GM12878 (cell line): ENCODE measurements around the gene OSBPL10. TPM values are rescaled to one million over a fixed set of nuclear protein-coding genes. Genes with fewer than 3 reads are reported as not detected.

Experiments used
- ATAC-seq: fragments of 200-7000 bp; cut with Tn5 transposase; 3 replicates; pipeline ENCODE4 v1.9.1; 2020; ENCODE audit warnings: mild to moderate bottlenecking, moderate library complexity
- BruUV-seq: library from RNA; stranded (reverse); fragments of 400-500 nt; replicated peaks from 2 replicates; lab custom pipeline; 2021; lab: Mats Ljungman, UMichigan
- CTCF ChIA-PET: fragments of 300-600 bp; sonication (Branson Sonifier 250); formaldehyde crosslinking; extraction: SDS; loops from one replicate; lab custom pipeline; 2021; ENCODE audit warnings: inconsistent platforms; lab: Yijun Ruan, JAX
- POLR2A ChIA-PET: fragments of 350-600 bp; formaldehyde crosslinking; extraction: SDS; loops from one replicate; lab custom pipeline; 2021; ENCODE audit warnings: inconsistent platforms; lab: Charles Lee
- RAD21 ChIA-PET: fragments of 300-600 bp; sonication (Branson Sonifier 250); formaldehyde crosslinking; loops from one replicate; lab custom pipeline; 2023; ENCODE audit warnings: antibody characterized with exemption; ENCODE audit not compliant: unreplicated experiment; lab: Charles Lee
- SMC1A ChIA-PET: fragments of 300-600 bp; sonication (Branson Sonifier 250); formaldehyde crosslinking; loops from one replicate; lab custom pipeline; 2023; ENCODE audit not compliant: unreplicated experiment, uncharacterized antibody; lab: Charles Lee
- DNase-seq: peaks from one replicate; pipeline ENCODE4 v3.0.0-alpha.2; 2011; ENCODE audit warnings: low read depth, low spot score
- FAIRE-seq: peaks from 3 replicates; lab custom pipeline; 2011; peaks lifted over from hg19 to GRCh38; lab: Jason Lieb, UNC
- H2AFZ ChIP-seq: 2 replicates; pipeline ENCODE4 v1.6.0; 2011; ENCODE audit warnings: low read depth, low read length, control low read depth; ENCODE audit not compliant: control insufficient read depth
- H3K27ac ChIP-seq: 2 replicates; pipeline ENCODE4 v1.5.1; 2011; ENCODE audit warnings: control low read depth; ENCODE audit not compliant: control insufficient read depth, insufficient read depth
- H3K27me3 ChIP-seq, 2 experiments: replicated peaks in 1 of 2; 2 replicates each; pipeline versions ENCODE4 v1.6.0 to v1.6.1; 2011; ENCODE audit warnings: low read length in 1 of 2; ENCODE audit not compliant: control insufficient read depth in 2 of 2, insufficient read depth in 2 of 2
- H3K36me3 ChIP-seq, 2 experiments: 2 replicates each; pipeline ENCODE4 v1.5.1; 2011; ENCODE audit warnings: low read length in 1 of 2; ENCODE audit not compliant: control insufficient read depth in 2 of 2, insufficient read depth in 2 of 2
- H3K4me1 ChIP-seq: 2 replicates; pipeline ENCODE4 v1.6.1; 2011; ENCODE audit warnings: mild to moderate bottlenecking, low read length, moderate library complexity, mixed read lengths; ENCODE audit not compliant: control insufficient read depth, insufficient read depth
- H3K4me2 ChIP-seq: 2 replicates; pipeline ENCODE4 v1.6.0; 2011; ENCODE audit warnings: control low read depth; ENCODE audit not compliant: control insufficient read depth, insufficient read depth
- H3K4me3 ChIP-seq: fragments of 200-600 bp; sonication (generic); 2 replicates; pipeline ENCODE4 v1.5.1; 2016
- H3K79me2 ChIP-seq: 2 replicates; pipeline ENCODE4 v1.6.0; 2011; ENCODE audit warnings: low read length; ENCODE audit not compliant: control insufficient read depth, insufficient read depth
- H3K9ac ChIP-seq: 2 replicates; pipeline ENCODE4 v1.8.0; 2011; ENCODE audit warnings: low read length, control low read depth, mixed read lengths; ENCODE audit not compliant: control insufficient read depth, insufficient read depth
- H3K9me3 ChIP-seq: replicated peaks from 3 replicates; pipeline ENCODE4 v1.5.1; 2011; ENCODE audit warnings: mild to moderate bottlenecking, low read length; ENCODE audit not compliant: control insufficient read depth, insufficient read depth
- H4K20me1 ChIP-seq: 2 replicates; pipeline ENCODE4 v1.6.0; 2011; ENCODE audit not compliant: control insufficient read depth, insufficient read depth
- CUX1 ChIP-seq: IDR thresholded peaks from 2 replicates; pipeline ENCODE4 v1.6.1; 2012; ENCODE audit warnings: improper control_type of control experiment, low read depth, low read length; ENCODE audit not compliant: insufficient replicate concordance
- EGR1 ChIP-seq, 2 experiments: IDR thresholded peaks; 1 replicate in 1 of 2; 2 replicates in 1 of 2; pipeline ENCODE4 v1.6.1; 2011 to 2012; ENCODE audit warnings: low read depth in 2 of 2, low read length in 2 of 2, borderline replicate concordance in 1 of 2, mild to moderate bottlenecking in 1 of 2, moderate library complexity in 1 of 2
- IKZF1 ChIP-seq: fragments of 450-650 bp; conservative IDR thresholded peaks from 2 replicates; pipeline ENCODE4 v1.6.1; 2017; ENCODE audit warnings: antibody characterized with exemption, mild to moderate bottlenecking
- KLF5 ChIP-seq: fragments of 450-650 bp; IDR thresholded peaks from 2 replicates; pipeline ENCODE4 v1.6.1; 2014; ENCODE audit warnings: mild to moderate bottlenecking; ENCODE audit not compliant: partially characterized antibody
- RAD21 ChIP-seq: IDR thresholded peaks from 2 replicates; pipeline ENCODE4 v1.6.1; 2011; ENCODE audit warnings: mild to moderate bottlenecking, low read depth, low read length, moderate library complexity; ENCODE audit not compliant: insufficient read depth
- RB1 ChIP-seq: fragments of 450-650 bp; formaldehyde crosslinking; IDR thresholded peaks from 2 replicates; pipeline ENCODE4 v1.6.1; 2017; ENCODE audit warnings: mild to moderate bottlenecking, borderline replicate concordance
- RELA ChIP-seq: fragments of 450-650 bp; IDR thresholded peaks from 2 replicates; pipeline ENCODE4 v1.8.0; 2014; ENCODE audit warnings: borderline replicate concordance; ENCODE audit not compliant: partially characterized antibody
- RFX5 ChIP-seq: IDR thresholded peaks from 2 replicates; pipeline ENCODE4 v1.6.1; 2011; ENCODE audit warnings: low read depth, low read length, improper control_type of control experiment
- YY1 ChIP-seq: IDR thresholded peaks from 2 replicates; pipeline ENCODE4 v1.6.1; 2011; ENCODE audit warnings: low read depth, mild to moderate bottlenecking, low read length
- ZBTB4 ChIP-seq: fragments of 450-650 bp; formaldehyde crosslinking; IDR thresholded peaks from 2 replicates; pipeline ENCODE4 v1.4.0; 2022; ENCODE audit warnings: mild to moderate bottlenecking, moderate library complexity
- WGBS: methylation state at CpG from one replicate; pipeline ENCODE4 v1.1.6; 2016; ENCODE audit warnings: low lambda C conversion rate; ENCODE audit not compliant: insufficient replicate concordance, insufficient coverage; ENCODE audit errors: missing lambda C conversion rate; 5-methylcytosine and 5-hydroxymethylcytosine counted together
- in situ Hi-C: fragments of 300-500 bp; cut with MboI; formaldehyde crosslinking; loops from 9 replicates; pipeline ENCODE4 v1.14.3; 2018; ENCODE audit warnings: mixed read lengths
- intact Hi-C: fragments of 100-400 bp; cut with micrococcal nuclease; formaldehyde crosslinking; loops from one replicate; pipeline ENCODE4 v1.14.2; 2022; ENCODE audit not compliant: unreplicated experiment
- polyA plus RNA-seq, 11 experiments: library from polyadenylated mRNA; depleted of rRNA in 4 of 11; unstranded in 6 of 11; stranded (reverse) in 5 of 11; fragments of >200 nt; fragmentation: Nextera tagmentation in 4 of 11; fragmentation: Illumina TruSeq in 1 of 11; extraction: Ambion mirVana in 4 of 11; extraction: Trizol in 1 of 11; gene quantifications; 1 replicate in 1 of 11; 2 replicates in 10 of 11; pipeline versions ENCODE4 v1.2.1 to v1.2.3, GENCODE V29; 2011 to 2016; ENCODE audit warnings: inconsistent platforms in 2 of 11, missing spikeins in 2 of 11, low read depth in 1 of 11
- total RNA-seq, 4 experiments: library from RNA; depleted of rRNA in 3 of 4; stranded (reverse); fragments of >200 nt in 3 of 4; fragmentation: Illumina TruSeq in 1 of 4; extraction: Trizol in 1 of 4; gene quantifications; 2 replicates each; pipeline versions ENCODE4 v1.2.1 to v1.2.3, GENCODE V29; 2013 to 2021
- TF ChIP-seq, protein P1 (sequence below): fragments of 450-650 bp; IDR thresholded peaks from 2 replicates; pipeline ENCODE4 v1.6.1; 2017; ENCODE audit warnings: mild to moderate bottlenecking
- TF ChIP-seq, protein P2 (sequence below): fragments of 450-650 bp; IDR thresholded peaks from 2 replicates; pipeline ENCODE4 v1.6.1; 2017; ENCODE audit warnings: low read depth, mild to moderate bottlenecking, moderate library complexity

Gene OSBPL10
- total and polyA plus RNA-seq, 10 of the 15 experiments (the other 5 are each of a cell fraction or from before 2014, with no cell fraction given) = 0.03 to 0.25 (median 0.09) TPM; not detected in 5

- Histone ChIP-seq H4K20me1 (no peaks in the 10 kb centered on the region), H3K79me2 (no peaks in the 10 kb centered on the region), H3K9ac (no peak overlapping the region), H3K9me3 (no peaks in the 10 kb centered on the region), H3K4me2 (no peak overlapping the region), H3K36me3 (no peaks in the 10 kb centered on the region), H3K4me3 (no peak overlapping the region), H3K27me3 (no peaks in the 10 kb centered on the region), H3K4me1 (no peaks in the 10 kb centered on the region), H3K27ac (no peak overlapping the region), H2AFZ (no peak overlapping the region)
- BruUV-seq = no TSS peak
- ChIA-PET RAD21 (no interaction called here), POLR2A (no interaction called here), SMC1A (interaction anchor here (0.6 to 1.1 kb wide), 2 partner anchors 15 to 21 kb away, joined by 3 to 4 read pairs; no protein-coding TSS in a partner anchor), CTCF (interaction anchor here (0.8 kb wide), 1 partner anchor 29 kb away, joined by 5 read pairs; no protein-coding TSS in a partner anchor)
- in situ Hi-C loops = no loop called here
- FAIRE-seq (no peak), ATAC-seq (no peak), DNase-seq (no peak)
- 40% methylated on average over 3 of the region's 3 CpGs for WGBS
- intact Hi-C loops = no loop called here
- TF ChIP-seq, protein P1, sequence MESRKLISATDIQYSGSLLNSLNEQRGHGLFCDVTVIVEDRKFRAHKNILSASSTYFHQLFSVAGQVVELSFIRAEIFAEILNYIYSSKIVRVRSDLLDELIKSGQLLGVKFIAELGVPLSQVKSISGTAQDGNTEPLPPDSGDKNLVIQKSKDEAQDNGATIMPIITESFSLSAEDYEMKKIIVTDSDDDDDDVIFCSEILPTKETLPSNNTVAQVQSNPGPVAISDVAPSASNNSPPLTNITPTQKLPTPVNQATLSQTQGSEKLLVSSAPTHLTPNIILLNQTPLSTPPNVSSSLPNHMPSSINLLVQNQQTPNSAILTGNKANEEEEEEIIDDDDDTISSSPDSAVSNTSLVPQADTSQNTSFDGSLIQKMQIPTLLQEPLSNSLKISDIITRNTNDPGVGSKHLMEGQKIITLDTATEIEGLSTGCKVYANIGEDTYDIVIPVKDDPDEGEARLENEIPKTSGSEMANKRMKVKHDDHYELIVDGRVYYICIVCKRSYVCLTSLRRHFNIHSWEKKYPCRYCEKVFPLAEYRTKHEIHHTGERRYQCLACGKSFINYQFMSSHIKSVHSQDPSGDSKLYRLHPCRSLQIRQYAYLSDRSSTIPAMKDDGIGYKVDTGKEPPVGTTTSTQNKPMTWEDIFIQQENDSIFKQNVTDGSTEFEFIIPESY = no peak
- no peak for TF ChIP-seq YY1
- TF ChIP-seq, protein P2, sequence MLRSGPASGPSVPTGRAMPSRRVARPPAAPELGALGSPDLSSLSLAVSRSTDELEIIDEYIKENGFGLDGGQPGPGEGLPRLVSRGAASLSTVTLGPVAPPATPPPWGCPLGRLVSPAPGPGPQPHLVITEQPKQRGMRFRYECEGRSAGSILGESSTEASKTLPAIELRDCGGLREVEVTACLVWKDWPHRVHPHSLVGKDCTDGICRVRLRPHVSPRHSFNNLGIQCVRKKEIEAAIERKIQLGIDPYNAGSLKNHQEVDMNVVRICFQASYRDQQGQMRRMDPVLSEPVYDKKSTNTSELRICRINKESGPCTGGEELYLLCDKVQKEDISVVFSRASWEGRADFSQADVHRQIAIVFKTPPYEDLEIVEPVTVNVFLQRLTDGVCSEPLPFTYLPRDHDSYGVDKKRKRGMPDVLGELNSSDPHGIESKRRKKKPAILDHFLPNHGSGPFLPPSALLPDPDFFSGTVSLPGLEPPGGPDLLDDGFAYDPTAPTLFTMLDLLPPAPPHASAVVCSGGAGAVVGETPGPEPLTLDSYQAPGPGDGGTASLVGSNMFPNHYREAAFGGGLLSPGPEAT = no peak
- TF ChIP-seq RELA = no peak
- no peak for TF ChIP-seq RAD21
- no peak for TF ChIP-seq IKZF1
- TF ChIP-seq EGR1 (IDR thresholded peaks at IDR 0.05; ENCODE audit: borderline replicate concordance in 1 of 2, low read depth in 2 of 2, low read length in 2 of 2) = no peak
- no peak for TF ChIP-seq RB1
- no peak for TF ChIP-seq ZBTB4 (CRISPR knock-in tag)
- TF ChIP-seq CUX1 = no peak
- TF ChIP-seq KLF5 = no peak
- no peak for TF ChIP-seq RFX5
Observed at GRCh38 chr3:31911643-31912042, 69.4 kb downstream of the OSBPL10 start.
